Panc1 (cell line): ENCODE measurements around the gene TMEM98. TPM values are rescaled to one million over a fixed set of nuclear protein-coding genes. Genes with fewer than 3 reads are reported as not detected.
"Not testable (repeated sequence)": the region's sequence is repeated elsewhere in the genome, so short reads cannot be mapped to it uniquely, and the experiment has no call there.

Experiments used
- ATAC-seq: fragments of 200-7000 bp; cut with Tn5 transposase; 2 replicates; pipeline ENCODE4 v1.9.1; 2020; ENCODE audit warnings: mild to moderate bottlenecking, moderate library complexity
- BruUV-seq: library from RNA; stranded (reverse); fragments of 400-500 nt; replicated peaks from 2 replicates; lab custom pipeline; 2021; lab: Mats Ljungman, UMichigan
- CTCF ChIA-PET: fragments of 300-600 bp; sonication (Branson Sonifier 250); formaldehyde crosslinking; loops from one replicate; lab custom pipeline; 2022; ENCODE audit warnings: antibody characterized with exemption; lab: Charles Lee
- POLR2A ChIA-PET: fragments of 300-600 bp; sonication (Branson Sonifier 250); formaldehyde crosslinking; loops from one replicate; lab custom pipeline; 2022; ENCODE audit warnings: antibody characterized with exemption; lab: Charles Lee
- DNase-seq: peaks from one replicate; pipeline ENCODE4 v3.0.0-alpha.2; 2010; ENCODE audit warnings: low read depth, low spot score
- H3K27ac ChIP-seq: 2 replicates; pipeline ENCODE4 v1.5.1; 2011; ENCODE audit warnings: mild to moderate bottlenecking, low read length, inconsistent platforms
- H3K27me3 ChIP-seq: fragments of 200-500 bp; sonication (Bioruptor generic); 2 replicates; pipeline ENCODE4 v1.6.0; 2014; ENCODE audit warnings: low read length, inconsistent platforms; ENCODE audit not compliant: control insufficient read depth, insufficient read depth
- H3K36me3 ChIP-seq: fragments of 200-500 bp; sonication (Bioruptor generic); 2 replicates; pipeline ENCODE4 v1.5.1; 2014; ENCODE audit warnings: inconsistent platforms, mild to moderate bottlenecking, low read length, moderate library complexity; ENCODE audit not compliant: control insufficient read depth, insufficient read depth
- H3K4me1 ChIP-seq: 2 replicates; pipeline ENCODE4 v1.5.1; 2011; ENCODE audit warnings: inconsistent platforms, mild to moderate bottlenecking, low read length, moderate library complexity; ENCODE audit not compliant: control insufficient read depth, insufficient read depth
- H3K4me3 ChIP-seq, 2 experiments: 2 replicates each; pipeline ENCODE4 v1.5.1; 2011 to 2012; ENCODE audit warnings: low read depth in 2 of 2, low read length in 2 of 2, mild to moderate bottlenecking in 2 of 2, inconsistent platforms in 1 of 2, moderate library complexity in 1 of 2
- H3K9me3 ChIP-seq: fragments of 200-500 bp; sonication (Bioruptor generic); 2 replicates; pipeline ENCODE4 v1.5.1; 2014; ENCODE audit warnings: low read depth, mild to moderate bottlenecking, inconsistent platforms, low read length, moderate library complexity; ENCODE audit not compliant: control insufficient read depth, insufficient read depth
- CTCF ChIP-seq: fragments of 450-650 bp; IDR thresholded peaks from 2 replicates; pipeline ENCODE4 v1.5.1; 2017; ENCODE audit warnings: mild to moderate bottlenecking
- POLR2AphosphoS5 ChIP-seq: IDR thresholded peaks from 2 replicates; pipeline ENCODE4 v1.6.1; 2012; ENCODE audit warnings: mild to moderate bottlenecking, low read depth, low read length, moderate library complexity
- SIN3A ChIP-seq: IDR thresholded peaks from 2 replicates; pipeline ENCODE4 v1.6.1; 2012; ENCODE audit warnings: low read depth, mild to moderate bottlenecking, low read length, moderate library complexity, borderline replicate concordance; ENCODE audit not compliant: insufficient read depth
- TCF7L2 ChIP-seq: IDR thresholded peaks from 2 replicates; pipeline ENCODE4 v1.6.1; 2011; ENCODE audit warnings: mild to moderate bottlenecking, low read depth, low read length, inconsistent platforms
- in situ Hi-C: cut with HindIII; loops from 2 replicates; pipeline ENCODE4 v1.10.0; 2016; ENCODE audit warnings: low sequenced_read_pairs, low pct_unique_long_range_greater_than_20kb
- intact Hi-C: fragments of 100-400 bp; cut with micrococcal nuclease; formaldehyde crosslinking; loops from one replicate; pipeline ENCODE4 v1.10.0; 2022; ENCODE audit not compliant: unreplicated experiment
- total RNA-seq: library from RNA; stranded (reverse); gene quantifications from one replicate; pipeline ENCODE4 v1.2.1, GENCODE V29; 2021; ENCODE audit not compliant: unreplicated experiment
- TF ChIP-seq, protein P1 (sequence below), 2 experiments: IDR thresholded peaks; 2 replicates each; pipeline ENCODE4 v1.6.1; 2011 to 2012; ENCODE audit warnings: low read depth in 2 of 2, control low read depth in 1 of 2, low read length in 1 of 2, mild to moderate bottlenecking in 1 of 2, moderate library complexity in 1 of 2; ENCODE audit not compliant: insufficient read depth in 1 of 2

The TMEM98 gene
- total RNA-seq, 1 experiment from 2014 or later: 2.2 TPM

DNA sequence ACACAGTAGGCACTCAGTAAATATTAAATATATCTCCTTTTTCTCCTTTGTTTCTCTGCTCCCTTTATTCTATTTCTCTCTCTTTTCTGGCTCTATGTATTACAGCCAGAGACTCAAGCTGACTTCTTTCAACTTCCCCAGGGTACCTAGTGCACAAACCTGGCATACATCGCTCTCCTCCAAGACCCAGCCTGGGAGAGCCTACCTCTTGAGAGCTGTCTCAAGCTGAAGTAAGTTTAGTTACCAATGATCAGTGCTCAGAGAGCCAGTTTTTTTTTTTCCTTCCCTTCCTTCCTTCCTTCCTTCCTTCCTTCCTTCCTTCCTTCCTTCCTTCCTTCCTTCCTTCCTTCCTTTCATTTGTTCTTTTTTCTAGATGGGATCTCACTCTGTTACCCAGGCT, 19.8 kb downstream of the TMEM98 start:
- Histone ChIP-seq H3K36me3 (no peaks in the 10 kb centered on the region), H3K9me3 (no peaks in the 10 kb centered on the region), H3K4me1 (no peaks in the 10 kb centered on the region), H3K27ac (no peak overlapping the region), H3K27me3 (peaks cover 16% of the 10 kb centered on the region), H3K4me3 (no peak overlapping the region)
- CTCF ChIA-PET: interaction anchor here (0.6 kb wide), 1 partner anchor 30 kb away, joined by 3 read pairs; no protein-coding TSS in a partner anchor
- in situ Hi-C loops: no loop called here
- TF ChIP-seq, protein P1, sequence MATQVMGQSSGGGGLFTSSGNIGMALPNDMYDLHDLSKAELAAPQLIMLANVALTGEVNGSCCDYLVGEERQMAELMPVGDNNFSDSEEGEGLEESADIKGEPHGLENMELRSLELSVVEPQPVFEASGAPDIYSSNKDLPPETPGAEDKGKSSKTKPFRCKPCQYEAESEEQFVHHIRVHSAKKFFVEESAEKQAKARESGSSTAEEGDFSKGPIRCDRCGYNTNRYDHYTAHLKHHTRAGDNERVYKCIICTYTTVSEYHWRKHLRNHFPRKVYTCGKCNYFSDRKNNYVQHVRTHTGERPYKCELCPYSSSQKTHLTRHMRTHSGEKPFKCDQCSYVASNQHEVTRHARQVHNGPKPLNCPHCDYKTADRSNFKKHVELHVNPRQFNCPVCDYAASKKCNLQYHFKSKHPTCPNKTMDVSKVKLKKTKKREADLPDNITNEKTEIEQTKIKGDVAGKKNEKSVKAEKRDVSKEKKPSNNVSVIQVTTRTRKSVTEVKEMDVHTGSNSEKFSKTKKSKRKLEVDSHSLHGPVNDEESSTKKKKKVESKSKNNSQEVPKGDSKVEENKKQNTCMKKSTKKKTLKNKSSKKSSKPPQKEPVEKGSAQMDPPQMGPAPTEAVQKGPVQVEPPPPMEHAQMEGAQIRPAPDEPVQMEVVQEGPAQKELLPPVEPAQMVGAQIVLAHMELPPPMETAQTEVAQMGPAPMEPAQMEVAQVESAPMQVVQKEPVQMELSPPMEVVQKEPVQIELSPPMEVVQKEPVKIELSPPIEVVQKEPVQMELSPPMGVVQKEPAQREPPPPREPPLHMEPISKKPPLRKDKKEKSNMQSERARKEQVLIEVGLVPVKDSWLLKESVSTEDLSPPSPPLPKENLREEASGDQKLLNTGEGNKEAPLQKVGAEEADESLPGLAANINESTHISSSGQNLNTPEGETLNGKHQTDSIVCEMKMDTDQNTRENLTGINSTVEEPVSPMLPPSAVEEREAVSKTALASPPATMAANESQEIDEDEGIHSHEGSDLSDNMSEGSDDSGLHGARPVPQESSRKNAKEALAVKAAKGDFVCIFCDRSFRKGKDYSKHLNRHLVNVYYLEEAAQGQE (IDR thresholded peaks at IDR 0.05; ENCODE audit: insufficient read depth in 1 of 2, low read depth in 2 of 2, low read length in 1 of 2): no peak
- TF ChIP-seq CTCF (no peak), SIN3A (no peak), TCF7L2 (no peak), POLR2AphosphoS5 (no peak)
- DNase-seq (no peak), ATAC-seq (no peak)
- intact Hi-C loops: no loop called here
- POLR2A ChIA-PET: no interaction called here
- BruUV-seq: no TSS peak

- Histone ChIP-seq H3K4me1 (no peaks in the 10 kb centered on the region), H3K27ac (no peak overlapping the region), H3K4me3 (no peak overlapping the region), H3K9me3 (no peaks in the 10 kb centered on the region), H3K36me3 (no peaks in the 10 kb centered on the region), H3K27me3 (peaks cover 16% of the 10 kb centered on the region)
- ATAC-seq (no peak), DNase-seq (no peak)
- CTCF ChIA-PET: no interaction called here
- in situ Hi-C loops: no loop called here
- TF ChIP-seq, protein P1 (IDR thresholded peaks at IDR 0.05; ENCODE audit: insufficient read depth in 1 of 2, low read depth in 2 of 2, low read length in 1 of 2): no peak
- no peak for TF ChIP-seq POLR2AphosphoS5
- TF ChIP-seq SIN3A: no peak
- no TSS peak for BruUV-seq
- POLR2A ChIA-PET: no interaction called here
- intact Hi-C loops: no loop called here
Observed at GRCh38 chr17:32949181-32949580, 21.2 kb downstream of the TMEM98 start.

DNA sequence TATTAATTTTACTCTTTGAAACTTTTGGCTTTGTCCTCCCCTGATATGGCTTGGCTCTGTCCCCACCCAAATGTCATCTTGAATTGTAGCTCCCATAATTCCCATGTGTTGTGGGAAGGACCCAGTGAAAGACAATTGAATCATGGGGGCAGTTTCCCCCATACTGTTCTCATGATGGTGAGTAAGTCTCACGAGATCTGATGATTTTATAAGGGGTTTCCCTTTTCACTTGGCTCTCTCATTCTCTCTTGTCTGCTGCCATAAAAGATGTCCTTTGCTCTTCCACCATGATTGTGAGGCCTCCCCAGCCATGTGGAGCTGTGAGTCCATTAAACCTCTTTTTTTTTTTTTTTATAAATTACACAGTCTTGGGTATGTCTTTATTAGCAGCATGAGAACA, 24.5 kb downstream of the TMEM98 start:
- H3K4me1 ChIP-seq, H3K27ac ChIP-seq, intact Hi-C loops, H3K4me3 ChIP-seq, ATAC-seq, DNase-seq, in situ Hi-C loops, BruUV-seq, POLR2A ChIA-PET, H3K9me3 ChIP-seq, CTCF ChIA-PET, H3K36me3 ChIP-seq: not testable (repeated sequence)
- peaks cover 17% of the 10 kb centered on the region for H3K27me3 ChIP-seq
